GM12864 (cell line): Measurements from ENCODE around the gene ATP1A2.
"Not testable (repeated sequence)": the region's sequence is repeated elsewhere in the genome, so short reads cannot be mapped to it uniquely, and the experiment has no call there.

Experiments used
- DNase-seq: peaks from one replicate; pipeline ENCODE4 v3.0.0-alpha.2; 2011; ENCODE audit warnings: low read depth
- H3K4me3 ChIP-seq: 2 replicates; pipeline ENCODE4 v1.5.1; 2011; ENCODE audit warnings: mild to moderate bottlenecking, low read depth, low read length, control low read depth
- CTCF ChIP-seq: IDR thresholded peaks from 2 replicates; pipeline ENCODE4 v1.5.1; 2011; ENCODE audit warnings: low read depth, mild to moderate bottlenecking, moderate library complexity, low read length, control low read depth, inconsistent platforms; ENCODE audit errors: missing control alignments

ATP1A2 gene

GRCh38 chr1:160124705-160125478 is 9.3 kb downstream of the ATP1A2 start:
- TF ChIP-seq CTCF = no peak
- no peak for DNase-seq
- H3K4me3 ChIP-seq = no peak overlapping the region

- DNase-seq = no peak
- TF ChIP-seq CTCF = no peak
- H3K4me3 ChIP-seq = no peak overlapping the region
These were observed 10.2 kb downstream of the ATP1A2 start for GRCh38 chr1:160125746-160126145.

GRCh38 chr1:160126342-160126741 is 10.8 kb downstream of the ATP1A2 start:
- not testable (repeated sequence) for DNase-seq, H3K4me3 ChIP-seq

- TF ChIP-seq CTCF = no peak
- no peak for DNase-seq
- no peak overlapping the region for H3K4me3 ChIP-seq
These were observed 11.8 kb downstream of the ATP1A2 start for GRCh38 chr1:160127381-160127780.

- no peak for DNase-seq
These were observed 12.4 kb downstream of the ATP1A2 start for GRCh38 chr1:160127865-160128523.

GRCh38 chr1:160128636-160129035 is 13.1 kb downstream of the ATP1A2 start:
- no peak for TF ChIP-seq CTCF
- DNase-seq = no peak
- no peak overlapping the region for H3K4me3 ChIP-seq

More at GRCh38 chr1:160127865-160128523, 12.4 kb downstream of the ATP1A2 start:
- no peak for TF ChIP-seq CTCF
- H3K4me3 ChIP-seq = no peak overlapping the region

GRCh38 chr1:160129046-160129445 is 13.5 kb downstream of the ATP1A2 start:
- TF ChIP-seq CTCF = no peak
- H3K4me3 ChIP-seq = no peak overlapping the region
- no peak for DNase-seq
